Measurements from ENCODE around the gene ARMC8.

ARMC8 gene

DNA sequence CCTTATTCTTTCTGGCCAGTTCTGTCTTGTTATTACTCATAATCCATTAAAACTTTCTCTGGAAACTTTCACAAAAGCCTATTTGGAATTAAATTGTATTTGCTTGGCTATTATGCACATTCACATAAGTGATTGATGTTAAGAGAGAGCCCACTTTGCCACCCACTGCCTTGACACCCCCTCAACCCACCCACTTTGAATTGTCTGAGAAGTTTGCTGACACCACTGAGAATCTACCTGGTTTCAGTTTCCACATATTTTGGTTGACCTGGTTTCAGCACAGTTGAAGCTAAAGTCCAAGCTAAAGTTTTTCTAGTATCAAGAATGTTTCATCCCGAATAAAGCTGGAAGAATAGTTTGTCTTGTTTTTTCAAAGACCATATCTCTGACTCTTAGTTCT is 70.9 kb downstream of the ARMC8 start:
- Histone ChIP-seq H3K36me3 (ENCODE audit: control insufficient read depth, insufficient read depth, low read length) (no peaks in the 10 kb centered on the region), H3K4me3 (ENCODE audit: low read length) (no peak overlapping the region), H3K9me3 (ENCODE audit: control insufficient read depth, low read length) (no peaks in the 10 kb centered on the region)

GRCh38 chr3:138259126-138259525 is 72.0 kb downstream of the ARMC8 start:
- Histone ChIP-seq H3K9ac (ENCODE audit: low read length) (no peak overlapping the region), H3K4me1 (ENCODE audit: control insufficient read depth, insufficient read depth, low read length) (peaks cover 5% of the 10 kb centered on the region), H3K9me3 (ENCODE audit: control insufficient read depth, low read length) (no peaks in the 10 kb centered on the region), H3K36me3 (ENCODE audit: control insufficient read depth, insufficient read depth, low read length) (no peaks in the 10 kb centered on the region), H3K27me3 (ENCODE audit: control insufficient read depth, insufficient read depth, low read length) (no peaks in the 10 kb centered on the region), H3K4me3 (ENCODE audit: low read length) (no peak overlapping the region)

More for the DNA sequence above, 70.9 kb downstream of the ARMC8 start:
- H3K9ac ChIP-seq (ENCODE audit: low read length), result no peak overlapping the region
- no peaks in the 10 kb centered on the region for H3K27me3 ChIP-seq (ENCODE audit: control insufficient read depth, insufficient read depth, low read length)
- H3K4me1 ChIP-seq (ENCODE audit: control insufficient read depth, insufficient read depth, low read length), result peaks cover 5% of the 10 kb centered on the region

GRCh38 chr3:138260611-138261010 is 73.5 kb downstream of the ARMC8 start:
- no peaks in the 10 kb centered on the region for H3K9me3 ChIP-seq (ENCODE audit: control insufficient read depth, low read length)

GRCh38 chr3:138263104-138263503 is 76.0 kb downstream of the ARMC8 start:
- no peaks in the 10 kb centered on the region for H3K36me3 ChIP-seq (ENCODE audit: control insufficient read depth, insufficient read depth, low read length)

More at GRCh38 chr3:138260611-138261010, 73.5 kb downstream of the ARMC8 start:
- H3K27me3 ChIP-seq (ENCODE audit: control insufficient read depth, insufficient read depth, low read length), result no peaks in the 10 kb centered on the region
- no peak overlapping the region for H3K9ac ChIP-seq (ENCODE audit: low read length)
- H3K4me1 ChIP-seq (ENCODE audit: control insufficient read depth, insufficient read depth, low read length), result peaks cover 5% of the 10 kb centered on the region
- no peak overlapping the region for H3K4me3 ChIP-seq (ENCODE audit: low read length)
- H3K36me3 ChIP-seq (ENCODE audit: control insufficient read depth, insufficient read depth, low read length), result no peaks in the 10 kb centered on the region

GRCh38 chr3:138265745-138266144 is 78.6 kb downstream of the ARMC8 start:
- no peaks in the 10 kb centered on the region for H3K4me1 ChIP-seq (ENCODE audit: control insufficient read depth, insufficient read depth, low read length)
- H3K36me3 ChIP-seq (ENCODE audit: control insufficient read depth, insufficient read depth, low read length), result no peaks in the 10 kb centered on the region
- H3K27me3 ChIP-seq (ENCODE audit: control insufficient read depth, insufficient read depth, low read length), result no peaks in the 10 kb centered on the region
- no peak overlapping the region for H3K9ac ChIP-seq (ENCODE audit: low read length)
- no peak overlapping the region for H3K4me3 ChIP-seq (ENCODE audit: low read length)
- no peaks in the 10 kb centered on the region for H3K9me3 ChIP-seq (ENCODE audit: control insufficient read depth, low read length)

More at GRCh38 chr3:138263104-138263503, 76.0 kb downstream of the ARMC8 start:
- H3K27me3 ChIP-seq (ENCODE audit: control insufficient read depth, insufficient read depth, low read length), result no peaks in the 10 kb centered on the region
- H3K9ac ChIP-seq (ENCODE audit: low read length), result no peak overlapping the region
- no peaks in the 10 kb centered on the region for H3K9me3 ChIP-seq (ENCODE audit: control insufficient read depth, low read length)
- H3K4me1 ChIP-seq (ENCODE audit: control insufficient read depth, insufficient read depth, low read length), result peaks cover 5% of the 10 kb centered on the region
- H3K4me3 ChIP-seq (ENCODE audit: low read length), result no peak overlapping the region

GRCh38 chr3:138267083-138267482 is 80.0 kb downstream of the ARMC8 start:
- Histone ChIP-seq H3K27me3 (ENCODE audit: control insufficient read depth, insufficient read depth, low read length) (no peaks in the 10 kb centered on the region), H3K4me3 (ENCODE audit: low read length) (no peak overlapping the region), H3K9me3 (ENCODE audit: control insufficient read depth, low read length) (no peaks in the 10 kb centered on the region), H3K4me1 (ENCODE audit: control insufficient read depth, insufficient read depth, low read length) (no peaks in the 10 kb centered on the region), H3K36me3 (ENCODE audit: control insufficient read depth, insufficient read depth, low read length) (no peaks in the 10 kb centered on the region), H3K9ac (ENCODE audit: low read length) (no peak overlapping the region)

DNA sequence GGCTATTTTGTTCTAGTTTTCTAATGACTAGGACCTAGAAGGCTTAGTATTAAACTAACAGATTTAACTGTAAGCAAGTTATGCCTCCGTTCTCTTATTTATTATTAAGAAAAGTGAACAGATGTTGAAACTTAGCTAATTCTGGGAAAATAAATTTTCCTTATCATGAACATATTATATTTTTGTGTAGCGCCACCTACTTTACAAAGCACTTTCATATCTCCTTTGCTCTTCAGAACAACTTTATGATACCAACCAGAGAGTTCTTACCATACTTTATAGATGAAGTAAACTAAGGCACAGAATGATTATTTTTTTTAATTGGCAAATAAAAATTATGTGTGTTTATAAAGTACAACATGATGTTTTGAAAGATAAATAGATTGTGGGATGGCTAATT is 83.1 kb downstream of the ARMC8 start:
- Histone ChIP-seq H3K27me3 (ENCODE audit: control insufficient read depth, insufficient read depth, low read length) (no peaks in the 10 kb centered on the region), H3K9me3 (ENCODE audit: control insufficient read depth, low read length) (no peaks in the 10 kb centered on the region), H3K36me3 (ENCODE audit: control insufficient read depth, insufficient read depth, low read length) (no peaks in the 10 kb centered on the region), H3K4me1 (ENCODE audit: control insufficient read depth, insufficient read depth, low read length) (no peaks in the 10 kb centered on the region), H3K9ac (ENCODE audit: low read length) (no peak overlapping the region), H3K4me3 (ENCODE audit: low read length) (no peak overlapping the region)

- Histone ChIP-seq H3K4me3 (ENCODE audit: low read length) (no peak overlapping the region), H3K9ac (ENCODE audit: low read length) (no peak overlapping the region), H3K9me3 (ENCODE audit: control insufficient read depth, low read length) (no peaks in the 10 kb centered on the region), H3K27me3 (ENCODE audit: control insufficient read depth, insufficient read depth, low read length) (no peaks in the 10 kb centered on the region), H3K36me3 (ENCODE audit: control insufficient read depth, insufficient read depth, low read length) (no peaks in the 10 kb centered on the region), H3K4me1 (ENCODE audit: control insufficient read depth, insufficient read depth, low read length) (no peaks in the 10 kb centered on the region)
Observed at GRCh38 chr3:138271189-138271794, 84.2 kb downstream of the ARMC8 start.

DNA sequence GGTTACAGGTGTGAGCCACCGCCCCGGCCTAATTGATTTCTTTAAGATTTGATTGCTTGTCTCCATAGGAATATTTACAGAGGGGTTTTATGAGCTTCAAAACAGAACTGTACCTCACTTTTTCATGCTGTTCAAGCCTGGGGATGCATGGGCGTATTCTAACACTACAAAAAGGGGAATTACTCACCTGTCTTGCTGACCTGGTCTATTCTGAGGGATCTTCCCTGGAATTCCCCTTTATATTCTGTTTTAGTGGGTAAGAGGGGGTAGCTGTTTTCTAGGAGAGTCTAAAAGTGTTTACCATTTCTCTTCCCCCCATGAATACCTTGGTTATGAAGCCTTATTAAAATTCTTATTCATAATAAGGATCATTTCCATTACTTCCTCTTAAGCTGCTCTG is 94.5 kb downstream of the ARMC8 start:
- Histone ChIP-seq H3K36me3 (ENCODE audit: control insufficient read depth, insufficient read depth, low read length) (no peaks in the 10 kb centered on the region), H3K4me1 (ENCODE audit: control insufficient read depth, insufficient read depth, low read length) (no peaks in the 10 kb centered on the region), H3K9me3 (ENCODE audit: control insufficient read depth, low read length) (no peaks in the 10 kb centered on the region), H3K9ac (ENCODE audit: low read length) (no peak overlapping the region), H3K27me3 (ENCODE audit: control insufficient read depth, insufficient read depth, low read length) (no peaks in the 10 kb centered on the region), H3K4me3 (ENCODE audit: low read length) (no peak overlapping the region)

DNA sequence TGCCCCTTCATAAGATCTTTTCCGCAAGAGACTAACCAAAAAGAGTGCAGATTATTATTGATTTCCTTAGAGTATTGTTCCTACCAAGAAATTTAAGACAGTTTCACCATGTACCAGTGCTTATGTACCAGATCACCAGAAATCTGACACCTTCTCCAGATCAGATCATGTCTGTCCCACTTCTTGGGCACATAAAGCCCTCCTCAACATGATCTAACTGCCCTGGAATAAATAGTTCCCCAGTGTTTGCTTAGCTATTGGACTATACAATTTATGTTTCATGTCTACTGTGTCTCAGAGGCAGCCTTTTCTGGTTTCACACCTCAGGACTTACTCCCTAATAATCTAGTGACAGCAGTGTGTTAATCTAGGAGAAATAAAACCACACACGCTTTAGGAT is 95.7 kb downstream of the ARMC8 start:
- Histone ChIP-seq H3K27me3 (ENCODE audit: control insufficient read depth, insufficient read depth, low read length) (no peaks in the 10 kb centered on the region), H3K36me3 (ENCODE audit: control insufficient read depth, insufficient read depth, low read length) (no peaks in the 10 kb centered on the region), H3K4me1 (ENCODE audit: control insufficient read depth, insufficient read depth, low read length) (no peaks in the 10 kb centered on the region), H3K4me3 (ENCODE audit: low read length) (no peak overlapping the region), H3K9ac (ENCODE audit: low read length) (no peak overlapping the region), H3K9me3 (ENCODE audit: control insufficient read depth, low read length) (no peaks in the 10 kb centered on the region)

DNA sequence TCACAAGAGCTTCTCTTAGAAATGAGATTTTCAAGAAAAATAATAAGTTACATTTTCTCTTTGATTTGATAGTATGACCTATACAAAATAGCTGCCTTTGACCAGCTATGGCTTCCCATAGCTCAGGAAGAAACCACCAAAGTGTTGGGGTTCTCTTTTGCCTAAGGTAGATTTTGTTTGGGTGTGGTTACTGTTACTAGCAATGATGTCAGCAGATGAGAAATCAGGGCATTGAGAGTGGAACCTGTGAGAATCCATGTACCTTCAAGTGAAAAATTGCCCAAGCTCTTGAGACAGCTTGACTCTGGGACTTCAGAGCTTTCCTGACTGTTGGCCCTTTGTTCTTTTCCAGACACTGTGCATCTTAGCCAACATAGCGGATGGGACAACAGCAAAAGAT is 97.0 kb downstream of the ARMC8 start:
- no peaks in the 10 kb centered on the region for H3K27me3 ChIP-seq (ENCODE audit: control insufficient read depth, insufficient read depth, low read length)
- no peak overlapping the region for H3K4me3 ChIP-seq (ENCODE audit: low read length)
- H3K4me1 ChIP-seq (ENCODE audit: control insufficient read depth, insufficient read depth, low read length), result no peaks in the 10 kb centered on the region
- H3K9me3 ChIP-seq (ENCODE audit: control insufficient read depth, low read length), result no peaks in the 10 kb centered on the region
- peaks cover 2% of the 10 kb centered on the region for H3K36me3 ChIP-seq (ENCODE audit: control insufficient read depth, insufficient read depth, low read length)
- no peak overlapping the region for H3K9ac ChIP-seq (ENCODE audit: low read length)

- Histone ChIP-seq H3K9ac (ENCODE audit: low read length) (no peak overlapping the region), H3K4me3 (ENCODE audit: low read length) (no peak overlapping the region), H3K36me3 (ENCODE audit: control insufficient read depth, insufficient read depth, low read length) (peaks cover 9% of the 10 kb centered on the region), H3K27me3 (ENCODE audit: control insufficient read depth, insufficient read depth, low read length) (no peaks in the 10 kb centered on the region), H3K9me3 (ENCODE audit: control insufficient read depth, low read length) (no peaks in the 10 kb centered on the region), H3K4me1 (ENCODE audit: control insufficient read depth, insufficient read depth, low read length) (no peaks in the 10 kb centered on the region)
Observed at GRCh38 chr3:138284957-138285477, 97.9 kb downstream of the ARMC8 start.

DNA sequence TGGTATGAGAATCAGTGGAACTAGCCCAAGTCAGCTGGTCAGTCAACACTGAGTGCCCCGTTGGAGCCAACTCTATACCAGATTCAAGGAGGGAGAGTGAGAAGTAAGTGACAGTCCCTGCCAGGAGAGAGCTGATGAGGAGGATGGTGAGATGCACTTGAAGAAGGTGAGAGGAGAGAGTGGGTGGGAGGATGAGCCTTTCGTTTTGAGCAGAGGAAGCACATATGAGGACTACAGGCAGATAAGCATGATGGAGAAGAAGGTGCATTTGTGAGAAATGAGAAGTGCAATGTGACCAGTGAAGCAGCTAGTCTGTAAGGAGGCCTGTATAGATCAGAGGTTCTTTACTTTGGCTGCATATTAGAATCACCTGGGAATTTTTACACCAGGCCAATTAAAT is 102.2 kb downstream of the ARMC8 start:
- Histone ChIP-seq H3K9ac (ENCODE audit: low read length) (no peak overlapping the region), H3K36me3 (ENCODE audit: control insufficient read depth, insufficient read depth, low read length) (peaks cover 9% of the 10 kb centered on the region), H3K27me3 (ENCODE audit: control insufficient read depth, insufficient read depth, low read length) (no peaks in the 10 kb centered on the region), H3K4me1 (ENCODE audit: control insufficient read depth, insufficient read depth, low read length) (no peaks in the 10 kb centered on the region), H3K9me3 (ENCODE audit: control insufficient read depth, low read length) (no peaks in the 10 kb centered on the region), H3K4me3 (ENCODE audit: low read length) (no peak overlapping the region)

All from mucosa of stomach (tissue), 1 donor.